NT2/D1 (cell line): Measurements from ENCODE around the gene REXO4.

Source experiments
- SUZ12 ChIP-seq: IDR thresholded peaks from 2 replicates; pipeline ENCODE4 v1.6.1; 2011; ENCODE audit not compliant: insufficient read length, insufficient read depth; ENCODE audit errors: extremely low read depth
- YY1 ChIP-seq: IDR thresholded peaks from 2 replicates; pipeline ENCODE4 v1.6.1; 2011; ENCODE audit not compliant: insufficient read length, insufficient read depth
- ZNF274 ChIP-seq: IDR thresholded peaks from 2 replicates; pipeline ENCODE4 v1.6.1; 2011; ENCODE audit warnings: mild to moderate bottlenecking, low read depth, low read length

DNA sequence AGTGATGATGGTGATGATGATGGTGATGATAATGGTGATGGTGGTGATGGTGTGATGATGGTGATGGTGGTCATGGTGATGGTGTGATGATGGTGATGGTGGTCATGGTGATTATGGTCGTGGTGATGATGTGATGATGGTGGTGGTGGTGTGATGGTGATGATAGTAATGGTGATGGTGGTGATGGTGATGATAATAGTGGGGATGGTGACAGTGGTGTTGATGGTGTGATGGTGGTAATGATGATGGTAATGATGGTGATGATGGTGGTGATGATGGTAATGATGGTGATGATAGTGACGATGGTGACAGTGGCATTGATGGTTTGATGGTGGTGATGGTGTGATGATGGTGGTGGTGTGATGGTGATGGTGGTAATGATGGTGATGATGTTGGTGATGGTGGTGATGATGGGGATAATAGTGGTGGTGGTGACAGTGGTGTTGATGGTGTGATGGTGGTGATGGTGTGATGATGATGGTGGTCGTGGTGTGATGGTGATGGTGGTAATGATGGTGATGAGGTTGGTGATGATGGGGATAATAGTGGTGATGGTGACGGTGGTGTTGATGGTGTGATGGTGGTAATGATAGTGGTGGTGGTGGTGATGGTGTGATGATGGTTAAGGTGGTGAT is 35.2 kb downstream of the REXO4 start:
- TF ChIP-seq ZNF274 (no peak), SUZ12 (no peak), YY1 (no peak)
